Endothelial cell (in vitro differentiated cells): ENCODE measurements around the gene SLC39A6. TPM values are rescaled to one million over a fixed set of nuclear protein-coding genes. Genes with fewer than 3 reads are reported as not detected.
"Not testable (repeated sequence)": the region's sequence is repeated elsewhere in the genome, so short reads cannot be mapped to it uniquely, and the experiment has no call there.

ENCODE experiments used
- DNase-seq: peaks from one replicate; pipeline ENCODE4 v3.0.0; 2021; ENCODE audit warnings: low spot score
- H3K27ac Mint-ChIP-seq: one replicate; pipeline ENCODE4 v1.8.0; 2021; ENCODE audit warnings: mixed read lengths, inconsistent platforms; ENCODE audit not compliant: unreplicated experiment
- H3K27me3 Mint-ChIP-seq: one replicate; pipeline ENCODE4 v1.8.0; 2021; ENCODE audit warnings: mild to moderate bottlenecking, moderate library complexity, mixed read lengths, inconsistent platforms; ENCODE audit not compliant: unreplicated experiment
- H3K36me3 Mint-ChIP-seq: one replicate; pipeline ENCODE4 v1.8.0; 2021; ENCODE audit warnings: mild to moderate bottlenecking, low read depth, mixed read lengths, inconsistent platforms; ENCODE audit not compliant: unreplicated experiment
- H3K4me1 Mint-ChIP-seq: one replicate; pipeline ENCODE4 v1.8.0; 2021; ENCODE audit warnings: mild to moderate bottlenecking, mixed read lengths, inconsistent platforms; ENCODE audit not compliant: unreplicated experiment
- H3K4me3 Mint-ChIP-seq: one replicate; pipeline ENCODE4 v1.8.0; 2021; ENCODE audit warnings: mild to moderate bottlenecking, mixed read lengths, inconsistent platforms; ENCODE audit not compliant: unreplicated experiment
- H3K9me3 Mint-ChIP-seq: one replicate; pipeline ENCODE4 v1.8.0; 2021; ENCODE audit warnings: mixed read lengths, inconsistent platforms; ENCODE audit not compliant: unreplicated experiment
- total RNA-seq: library from RNA; stranded (reverse); fragmentation: NEBNext Ultra II Directional; extraction: Animal tissue kit (Norgen Biotek cat#: 25700); gene quantifications from one replicate; pipeline ENCODE4 v1.2.1, GENCODE V29; 2021; ENCODE audit not compliant: unreplicated experiment
- TF ChIP-seq, protein P1 (sequence below): fragments of 200-600 bp; sonication (generic); IDR thresholded peaks from one replicate; pipeline ENCODE4 v1.5.0; 2021; ENCODE audit warnings: antibody characterized with exemption; ENCODE audit not compliant: unreplicated experiment

The SLC39A6 gene
- total RNA-seq, 1 donor from 2014 or later = 28.2 TPM

DNA sequence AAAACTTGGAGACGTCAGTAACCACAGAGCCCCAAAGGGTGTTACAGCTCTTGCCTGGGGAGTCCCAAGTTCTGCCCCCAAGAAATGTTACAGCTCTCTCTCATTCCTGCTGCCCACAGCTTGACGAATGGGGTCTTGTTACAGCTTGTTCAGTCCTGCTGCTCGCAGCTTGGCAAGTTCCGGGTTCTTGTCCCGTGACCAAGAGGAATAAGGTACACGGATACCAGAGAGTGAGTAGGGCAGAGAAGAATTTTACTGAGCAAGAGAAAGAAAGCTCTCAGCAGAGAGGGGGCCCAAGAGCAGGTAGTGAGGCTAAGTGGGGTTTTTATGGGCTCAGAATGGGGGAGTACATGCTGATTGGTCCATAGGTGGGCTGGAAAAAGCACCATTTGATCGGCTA is 27.2 kb downstream of the SLC39A6 start:
- H3K4me3 Mint-ChIP-seq = no peak overlapping the region
- no peak for DNase-seq
- no peaks in the 10 kb centered on the region for H3K9me3 Mint-ChIP-seq
- H3K27me3 Mint-ChIP-seq = peaks cover 4% of the 10 kb centered on the region
- TF ChIP-seq, protein P1, sequence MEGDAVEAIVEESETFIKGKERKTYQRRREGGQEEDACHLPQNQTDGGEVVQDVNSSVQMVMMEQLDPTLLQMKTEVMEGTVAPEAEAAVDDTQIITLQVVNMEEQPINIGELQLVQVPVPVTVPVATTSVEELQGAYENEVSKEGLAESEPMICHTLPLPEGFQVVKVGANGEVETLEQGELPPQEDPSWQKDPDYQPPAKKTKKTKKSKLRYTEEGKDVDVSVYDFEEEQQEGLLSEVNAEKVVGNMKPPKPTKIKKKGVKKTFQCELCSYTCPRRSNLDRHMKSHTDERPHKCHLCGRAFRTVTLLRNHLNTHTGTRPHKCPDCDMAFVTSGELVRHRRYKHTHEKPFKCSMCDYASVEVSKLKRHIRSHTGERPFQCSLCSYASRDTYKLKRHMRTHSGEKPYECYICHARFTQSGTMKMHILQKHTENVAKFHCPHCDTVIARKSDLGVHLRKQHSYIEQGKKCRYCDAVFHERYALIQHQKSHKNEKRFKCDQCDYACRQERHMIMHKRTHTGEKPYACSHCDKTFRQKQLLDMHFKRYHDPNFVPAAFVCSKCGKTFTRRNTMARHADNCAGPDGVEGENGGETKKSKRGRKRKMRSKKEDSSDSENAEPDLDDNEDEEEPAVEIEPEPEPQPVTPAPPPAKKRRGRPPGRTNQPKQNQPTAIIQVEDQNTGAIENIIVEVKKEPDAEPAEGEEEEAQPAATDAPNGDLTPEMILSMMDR = no peak
- no peaks in the 10 kb centered on the region for H3K4me1 Mint-ChIP-seq
- peaks cover 8% of the 10 kb centered on the region for H3K36me3 Mint-ChIP-seq
- H3K27ac Mint-ChIP-seq = no peak overlapping the region

- peaks cover 8% of the 10 kb centered on the region for H3K4me1 Mint-ChIP-seq
- no peaks in the 10 kb centered on the region for H3K9me3 Mint-ChIP-seq
- TF ChIP-seq, protein P1 = no peak
- H3K27me3 Mint-ChIP-seq = peaks cover 2% of the 10 kb centered on the region
- DNase-seq = no peak
- no peak overlapping the region for H3K27ac Mint-ChIP-seq
- H3K4me3 Mint-ChIP-seq = no peak overlapping the region
- H3K36me3 Mint-ChIP-seq = peaks cover 7% of the 10 kb centered on the region
Observed at GRCh38 chr18:36099311-36099710, 29.8 kb downstream of the SLC39A6 start.

GRCh38 chr18:36096955-36097354 is 32.2 kb downstream of the SLC39A6 start:
- no peak overlapping the region for H3K4me3 Mint-ChIP-seq
- H3K36me3 Mint-ChIP-seq = no peaks in the 10 kb centered on the region
- TF ChIP-seq, protein P1 = no peak
- peaks cover 2% of the 10 kb centered on the region for H3K27me3 Mint-ChIP-seq
- H3K4me1 Mint-ChIP-seq = peaks cover 25% of the 10 kb centered on the region
- no peak overlapping the region for H3K27ac Mint-ChIP-seq
- H3K9me3 Mint-ChIP-seq = no peaks in the 10 kb centered on the region
- no peak for DNase-seq

GRCh38 chr18:36095936-36096519 is 33.1 kb downstream of the SLC39A6 start:
- Mint-ChIP-seq H3K9me3 (no peaks in the 10 kb centered on the region), H3K4me3 (no peak overlapping the region), H3K36me3 (no peaks in the 10 kb centered on the region), H3K4me1 (peaks cover 30% of the 10 kb centered on the region), H3K27ac (no peak overlapping the region), H3K27me3 (peaks cover 2% of the 10 kb centered on the region)
- TF ChIP-seq, protein P1 = peak; percentile 63
- no peak for DNase-seq

GRCh38 chr18:36094431-36094830 is 34.7 kb downstream of the SLC39A6 start:
- no peak for DNase-seq
- Mint-ChIP-seq H3K36me3 (no peaks in the 10 kb centered on the region), H3K4me3 (no peak overlapping the region), H3K27me3 (no peaks in the 10 kb centered on the region), H3K27ac (peak overlapping the region; percentile 49), H3K9me3 (no peaks in the 10 kb centered on the region), H3K4me1 (peaks cover 30% of the 10 kb centered on the region)
- TF ChIP-seq, protein P1 = no peak

DNA sequence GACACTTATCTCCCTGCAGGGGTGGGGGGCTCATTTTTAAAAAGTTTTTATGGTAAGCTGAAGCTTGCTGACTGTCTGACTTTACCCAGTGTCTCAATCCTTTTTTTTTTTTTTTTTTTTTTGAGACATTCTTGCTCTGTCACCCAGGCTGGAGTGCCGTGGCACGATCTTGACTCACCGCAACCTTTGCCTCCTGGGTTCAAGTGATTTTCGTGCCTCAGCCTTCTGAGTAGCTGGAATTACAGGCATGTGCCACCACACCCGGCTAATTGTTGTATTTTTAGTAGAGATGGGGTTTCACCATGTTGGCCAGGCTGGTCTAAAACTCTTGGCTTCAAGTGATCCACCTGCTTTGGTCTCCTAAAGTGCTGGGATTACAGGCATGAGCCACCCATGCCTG is 37.0 kb downstream of the SLC39A6 start:
- not testable (repeated sequence) for H3K27ac Mint-ChIP-seq, H3K27me3 Mint-ChIP-seq, H3K9me3 Mint-ChIP-seq, H3K4me3 Mint-ChIP-seq, DNase-seq, H3K36me3 Mint-ChIP-seq
- H3K4me1 Mint-ChIP-seq = peaks cover 30% of the 10 kb centered on the region
